Spleen (tissue), 7 donors: ENCODE results near the gene SDSL.

Source experiments
- CTCF ChIP-seq, 11 experiments: fragments of 200-600 bp in 7 of 11; fragments of 450-650 bp in 4 of 11; sonication (generic) in 4 of 11; IDR thresholded peaks in 8 of 11; conservative IDR thresholded peaks in 3 of 11; 1 replicate in 7 of 11; 2 replicates in 4 of 11; pipeline versions ENCODE4 v1.4.0 to v1.8.0; 2016 to 2021; ENCODE audit warnings: antibody characterized with exemption in 11 of 11, inconsistent platforms in 4 of 11, mild to moderate bottlenecking in 1 of 11
- POLR2A ChIP-seq, 3 donors: fragments of 450-650 bp; IDR thresholded peaks; one replicate each; pipeline ENCODE4 v1.5.1; 2017; ENCODE audit warnings: antibody characterized with exemption in 3 of 3, mild to moderate bottlenecking in 1 of 3
- donor health status: DM: no; HTN: no; CAD: no; lungs with moderate emphysema.
- donor health status: DM: no; HTN: no; CAD: no.
- donor health status: DM: no; HTN: no; CAD: no.

- TF ChIP-seq CTCF (IDR thresholded peaks at IDR 0.05 in 8 of 11, conservative IDR thresholded peaks at IDR 0.05 in 3 of 11) = no peak
- TF ChIP-seq POLR2A (IDR thresholded peaks at IDR 0.05) = no peak
These were observed 17.1 kb downstream of the SDSL start for GRCh38 chr12:113439301-113439597.
